ENCODE data around the gene DLD.
"Not testable (repeated sequence)": the region's sequence is repeated elsewhere in the genome, so short reads cannot be mapped to it uniquely, and the experiment has no call there.

The DLD gene

DNA sequence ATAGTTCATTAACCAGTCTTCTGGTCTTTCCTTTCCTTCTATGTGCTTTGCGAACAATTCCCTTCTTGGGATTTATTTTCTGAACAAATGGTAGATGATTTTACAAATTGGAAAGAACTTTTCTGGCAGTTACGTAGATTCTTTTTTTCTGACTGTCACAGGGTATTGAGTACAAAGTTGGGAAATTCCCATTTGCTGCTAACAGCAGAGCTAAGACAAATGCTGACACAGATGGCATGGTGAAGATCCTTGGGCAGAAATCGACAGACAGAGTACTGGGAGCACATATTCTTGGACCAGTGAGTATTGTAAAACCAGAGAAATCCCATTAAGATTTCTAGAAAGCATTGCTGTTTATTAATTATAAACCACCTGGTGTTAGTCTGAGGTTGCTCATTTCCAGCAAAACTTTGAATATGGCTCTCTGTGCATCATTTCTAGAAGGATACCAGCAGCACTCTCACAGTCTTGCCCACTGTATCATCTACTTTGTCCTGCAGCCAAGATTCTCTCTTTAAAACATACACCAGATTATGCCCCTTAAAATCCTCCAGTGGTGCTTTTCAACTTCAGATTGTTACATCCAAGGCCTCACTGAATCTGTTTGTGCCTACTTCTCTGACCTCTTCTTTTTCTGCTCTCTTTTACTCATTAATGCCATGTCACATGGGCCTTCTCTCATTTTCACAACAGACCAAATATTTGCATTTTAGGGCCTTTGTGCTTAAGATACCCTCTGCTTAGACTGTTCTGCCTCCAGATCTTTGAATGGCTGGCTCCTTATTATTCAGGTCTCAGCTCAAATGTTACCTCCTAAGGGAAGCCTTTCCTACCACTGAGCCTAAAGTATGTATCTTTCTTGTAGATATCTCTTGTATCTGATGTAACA lies 27.0 kb downstream of the DLD start:
- no peak for DNase-seq (ENCODE audit: low read depth in 2 of 2)

DNA sequence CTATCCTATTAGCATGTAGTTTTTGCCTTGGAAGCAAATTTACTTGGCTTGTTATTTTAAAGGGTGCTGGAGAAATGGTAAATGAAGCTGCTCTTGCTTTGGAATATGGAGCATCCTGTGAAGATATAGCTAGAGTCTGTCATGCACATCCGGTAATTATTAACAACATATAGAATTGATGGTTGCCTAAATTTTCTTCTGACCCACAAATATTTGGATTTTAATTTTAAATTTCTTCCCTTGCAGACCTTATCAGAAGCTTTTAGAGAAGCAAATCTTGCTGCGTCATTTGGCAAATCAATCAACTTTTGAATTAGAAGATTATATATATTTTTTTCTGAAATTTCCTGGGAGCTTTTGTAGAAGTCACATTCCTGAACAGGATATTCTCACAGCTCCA lies 28.0 kb downstream of the DLD start:
- DNase-seq (ENCODE audit: low read depth in 2 of 2), result no peak

DNA sequence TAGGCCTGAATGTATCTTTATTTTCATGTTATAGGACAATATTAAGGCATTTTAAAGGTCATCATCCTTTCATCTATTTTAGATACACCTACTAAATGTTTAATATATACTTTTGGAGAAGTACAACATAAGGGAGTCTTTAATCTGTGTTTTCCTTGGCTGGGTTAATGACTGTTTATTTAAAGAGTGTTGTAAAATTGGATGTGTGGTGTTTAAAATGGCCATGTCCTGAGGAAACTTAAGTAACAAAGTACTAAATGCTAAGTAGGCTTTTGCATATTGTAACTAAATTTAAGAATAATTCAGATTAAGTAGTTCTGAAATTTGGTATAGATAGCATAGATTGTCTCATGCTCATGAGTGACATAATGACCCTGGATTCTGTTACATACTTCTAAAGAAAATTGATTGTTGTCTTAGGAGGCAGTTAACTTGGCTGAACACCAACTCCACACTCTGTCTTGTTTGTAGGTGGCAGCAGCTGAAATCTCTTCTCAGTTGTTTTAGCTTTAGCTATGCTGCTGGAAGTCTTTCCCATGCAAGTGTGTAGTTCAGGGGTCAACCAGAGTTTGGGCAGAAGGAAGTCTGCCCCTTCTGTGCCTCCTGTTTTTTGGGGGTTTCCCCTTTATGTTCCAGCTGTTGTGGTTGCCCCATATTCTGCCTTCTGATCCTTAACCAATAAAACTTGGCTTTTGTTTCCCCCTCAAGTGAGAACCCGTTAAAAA lies 29.2 kb downstream of the DLD start:
- DNase-seq (ENCODE audit: low read depth in 2 of 2), result no peak

DNA sequence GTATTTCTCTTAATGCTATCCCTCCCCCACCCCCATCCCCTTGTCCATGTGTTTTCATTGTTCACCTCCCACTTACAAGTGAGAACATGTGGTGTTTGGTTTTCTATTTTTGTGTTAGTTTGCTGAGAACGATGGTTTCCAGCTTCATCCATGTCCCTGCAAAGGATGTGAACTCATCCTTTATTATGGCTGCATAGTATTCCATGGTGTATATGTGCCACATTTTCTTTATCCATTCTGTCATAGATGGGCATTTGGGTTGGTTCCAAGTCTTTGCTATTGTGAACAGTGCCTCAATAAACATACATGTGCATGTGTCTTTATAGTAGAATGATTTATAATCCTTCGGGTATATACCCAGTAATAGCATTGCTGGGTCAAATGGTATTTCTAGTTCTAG lies 30.8 kb downstream of the DLD start:
- DNase-seq (ENCODE audit: low read depth in 2 of 2), result not testable (repeated sequence)

DNA sequence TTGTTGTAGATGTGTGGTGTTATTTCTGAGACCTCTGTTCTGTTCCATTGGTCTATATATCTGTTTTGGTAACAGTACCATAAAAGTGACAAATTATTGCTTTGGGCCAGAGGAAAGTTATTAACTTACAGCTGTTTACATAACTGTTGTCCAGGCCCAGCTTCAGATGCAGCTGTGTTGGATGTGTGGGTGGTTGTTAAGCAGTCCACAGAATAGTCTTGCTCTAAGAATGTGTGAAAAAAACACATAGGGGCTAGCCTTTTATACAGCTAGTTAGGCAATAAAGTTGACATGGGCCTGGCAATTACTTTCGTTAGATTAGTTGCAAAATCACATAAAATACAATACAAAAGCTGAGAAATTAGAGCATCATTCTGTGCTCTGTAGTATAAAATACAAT lies 31.9 kb downstream of the DLD start:
- no peak for DNase-seq (ENCODE audit: low read depth in 2 of 2)

DNA sequence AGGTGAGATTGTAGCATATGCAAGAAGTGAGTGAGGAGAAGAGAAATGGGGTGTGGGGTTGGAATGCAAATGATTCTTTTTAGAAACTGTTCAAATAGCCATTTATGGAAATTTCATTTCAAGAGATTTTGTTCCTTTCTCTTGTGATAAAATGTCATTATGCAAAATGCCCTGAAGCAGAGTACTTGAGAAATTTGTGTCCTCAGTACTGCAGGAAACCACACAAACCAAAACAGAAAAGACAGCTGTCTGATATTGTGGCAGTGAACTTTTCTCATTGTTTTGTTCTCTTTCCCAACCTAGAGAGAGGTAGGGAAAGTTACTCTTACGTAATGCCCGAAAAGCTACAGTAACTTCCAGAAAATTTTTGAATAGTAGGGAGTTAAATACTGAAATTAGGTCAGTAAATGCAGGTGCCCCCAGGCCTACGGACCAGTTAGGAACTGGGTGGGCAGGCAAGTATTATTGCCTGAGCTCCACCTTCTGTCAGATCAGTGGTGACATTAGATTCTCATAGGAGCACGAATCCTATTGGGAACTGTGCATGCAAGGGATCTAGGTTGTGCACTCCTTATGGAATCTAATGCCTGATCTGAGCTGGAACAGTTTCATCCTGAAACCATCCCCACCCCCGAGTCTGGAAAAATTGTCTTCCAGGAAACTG lies 34.0 kb downstream of the DLD start:
- no peak for DNase-seq (ENCODE audit: low read depth in 2 of 2)

DNA sequence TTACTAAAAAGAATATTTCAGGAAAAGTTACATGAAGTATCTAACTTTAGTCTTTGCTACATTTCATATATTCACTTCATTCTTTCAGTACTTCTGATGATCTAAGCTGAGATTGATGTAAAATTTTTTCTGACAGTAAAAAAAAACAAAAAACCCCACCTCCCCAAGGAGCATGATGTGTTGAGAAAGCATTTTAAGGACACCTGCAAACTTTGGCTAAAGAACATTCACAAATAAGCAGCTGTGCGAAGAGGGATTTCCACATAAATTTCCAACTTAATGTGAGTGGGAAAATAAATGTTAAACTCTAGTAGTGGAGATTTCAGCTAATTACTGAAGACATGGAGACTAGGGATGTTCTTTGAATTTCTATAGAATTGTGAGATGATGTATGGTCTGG lies 35.5 kb downstream of the DLD start:
- DNase-seq (ENCODE audit: low read depth in 2 of 2), result no peak

DNA sequence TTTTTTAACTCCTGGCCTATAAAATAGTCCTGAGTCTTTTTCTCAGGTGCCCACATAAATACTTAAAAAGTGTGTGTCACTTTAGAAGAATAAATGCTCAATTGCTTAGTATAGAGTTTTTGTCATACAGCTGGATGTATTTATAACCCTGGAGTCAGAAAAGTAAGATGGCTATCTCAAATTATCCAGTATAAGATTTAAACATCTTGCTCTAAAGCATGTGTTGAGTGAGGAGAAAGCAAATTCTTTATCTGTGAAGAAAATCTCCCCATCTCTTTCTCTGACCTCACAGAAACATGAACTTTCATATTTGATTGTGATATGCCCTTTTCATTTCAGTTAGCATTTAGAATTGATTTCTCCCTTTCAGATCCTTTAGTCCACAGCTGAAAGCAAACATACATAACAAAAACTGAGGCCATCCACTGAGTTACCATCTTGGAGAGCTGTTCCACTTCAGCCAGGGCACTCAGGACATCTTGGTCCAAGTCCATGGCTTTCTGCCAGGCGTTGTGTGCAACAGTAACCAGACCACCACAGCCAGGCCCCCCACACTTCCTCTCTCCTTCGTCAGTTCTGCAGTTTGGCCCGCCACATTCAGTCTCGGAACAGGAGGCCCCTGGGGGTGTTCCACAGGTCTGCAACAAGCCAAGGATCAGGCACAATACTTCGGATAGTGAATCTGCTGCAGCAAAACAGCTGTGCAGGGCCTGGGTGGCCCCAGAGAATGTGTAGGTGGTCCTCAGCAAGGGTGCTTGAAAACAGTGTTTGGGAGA lies 40.9 kb downstream of the DLD start:
- DNase-seq (ENCODE audit: low read depth in 2 of 2), result no peak

DNA sequence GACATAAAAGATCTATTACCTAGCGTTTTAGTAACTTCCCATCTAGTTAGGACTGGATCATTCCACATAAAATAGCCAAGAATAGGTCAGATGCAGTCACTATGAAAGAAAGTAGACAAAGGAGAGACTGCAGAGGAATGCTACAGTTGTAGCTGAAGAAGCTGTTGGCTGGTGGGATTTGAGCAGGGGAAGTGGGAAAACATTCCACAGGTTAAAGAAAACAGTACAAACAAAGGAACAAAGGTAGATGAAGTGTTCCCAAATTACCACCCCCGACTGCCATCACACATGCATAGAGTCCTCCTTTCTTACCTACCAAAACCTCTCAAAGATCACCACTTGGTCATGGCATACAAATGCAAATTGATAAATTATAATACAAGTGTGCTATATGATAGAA lies 41.8 kb downstream of the DLD start:
- no peak for DNase-seq (ENCODE audit: low read depth in 2 of 2)

DNA sequence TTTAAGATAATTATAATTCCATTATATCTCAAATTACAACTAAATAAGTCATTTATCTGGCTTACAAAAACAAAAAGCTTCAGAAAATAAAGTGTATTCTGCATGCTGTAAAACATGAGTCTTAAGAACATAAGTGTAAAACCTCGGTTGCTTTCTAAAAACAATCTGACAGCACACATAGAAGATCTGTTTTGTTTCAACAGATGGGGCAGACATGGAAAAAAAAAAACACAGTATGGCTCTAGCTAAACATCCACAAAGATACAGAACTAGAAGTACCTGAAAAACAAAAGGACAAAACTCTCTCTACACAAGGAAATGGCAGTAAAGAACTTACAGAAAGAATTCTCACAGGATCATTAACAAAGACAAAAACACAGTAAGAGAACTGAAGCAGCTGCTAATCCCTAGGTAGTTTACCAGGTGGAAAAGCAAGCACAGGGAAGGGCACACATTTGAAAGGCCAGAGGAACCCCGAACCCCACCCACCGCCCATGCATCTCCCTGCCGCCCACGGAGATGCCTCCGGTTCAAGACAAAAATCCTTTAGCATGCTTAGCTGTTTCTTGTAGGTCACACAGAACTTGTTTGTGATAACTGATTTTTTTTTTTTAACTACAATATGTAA lies 42.5 kb downstream of the DLD start:
- no peak for DNase-seq (ENCODE audit: low read depth in 2 of 2)

DNA sequence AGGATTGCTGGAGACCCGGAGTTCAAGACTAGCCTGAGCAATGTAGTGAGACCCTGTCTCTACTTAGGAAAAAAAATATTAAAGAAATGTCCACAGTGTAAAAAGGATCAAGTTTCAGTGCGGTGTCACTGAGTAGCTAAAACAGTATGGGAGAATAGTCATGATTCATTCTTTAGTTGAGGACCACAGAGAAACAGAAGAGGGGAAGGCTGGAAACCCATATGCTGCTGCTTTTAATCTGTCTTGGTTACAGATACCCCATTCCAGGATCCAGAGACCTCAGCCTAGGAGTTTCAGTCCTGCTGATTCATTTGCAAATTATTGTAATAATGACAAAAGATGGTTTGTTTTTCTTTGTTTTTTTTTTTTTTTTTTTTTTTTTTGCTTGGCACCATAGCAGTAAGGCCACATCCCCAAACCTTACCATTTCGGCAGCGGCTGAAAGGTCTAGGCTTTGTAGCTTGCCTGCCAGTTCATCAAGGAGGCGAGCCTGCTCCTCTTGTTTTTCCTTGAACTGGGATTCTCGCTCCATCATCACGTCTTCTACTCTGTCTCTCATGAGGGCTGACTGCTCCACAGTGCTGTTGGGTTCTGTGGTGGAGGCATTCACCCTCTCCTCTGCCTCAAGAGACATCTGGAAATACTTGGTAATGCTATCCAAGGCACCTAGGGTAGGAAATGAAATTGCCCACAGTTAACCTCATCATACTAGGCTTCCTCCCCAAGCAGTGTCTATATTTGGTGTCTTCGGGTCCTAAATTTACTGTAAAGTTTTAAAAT lies 44.2 kb downstream of the DLD start:
- peak; percentile 66 to 67 for DNase-seq (ENCODE audit: low read depth in 2 of 2)

DNA sequence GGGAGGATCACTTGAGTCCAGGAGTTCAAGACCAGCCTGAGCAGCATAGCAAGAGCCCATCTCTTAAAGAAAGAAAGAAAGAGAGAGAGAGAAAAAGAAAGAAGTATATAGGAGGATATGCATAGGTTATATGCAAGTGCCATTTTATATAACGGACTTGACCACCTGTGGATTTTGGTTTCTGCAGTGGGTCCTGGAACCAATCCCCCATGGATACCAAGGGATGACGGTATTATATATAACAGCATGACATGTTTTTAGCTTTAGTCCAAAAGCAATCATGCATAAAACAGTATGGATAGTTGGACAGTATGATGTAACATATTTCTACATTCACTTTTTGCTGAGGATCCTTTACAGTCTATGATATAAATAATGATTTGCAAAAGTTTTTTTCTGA lies 45.3 kb downstream of the DLD start:
- no peak for DNase-seq (ENCODE audit: low read depth in 2 of 2)

DNA sequence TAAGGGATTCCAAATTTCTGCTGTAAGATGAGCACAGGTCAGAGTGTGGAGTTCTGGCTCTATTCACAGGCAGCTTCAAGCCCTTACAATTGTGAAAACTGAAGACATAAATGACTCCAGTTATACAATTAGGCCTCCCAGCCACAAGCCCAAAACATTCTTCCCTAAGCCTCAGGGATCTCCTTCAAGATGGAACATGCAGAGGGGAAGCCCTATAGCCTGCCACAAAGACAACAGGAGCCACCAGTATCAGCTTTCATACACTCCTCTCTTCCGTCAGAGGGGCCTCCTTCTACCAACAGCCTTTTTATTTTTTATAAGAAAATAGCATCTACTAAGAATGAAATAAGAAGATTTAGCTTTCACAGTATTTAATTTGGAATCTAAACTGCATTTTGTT lies 46.5 kb downstream of the DLD start:
- DNase-seq (ENCODE audit: low read depth in 2 of 2), result no peak

DNA sequence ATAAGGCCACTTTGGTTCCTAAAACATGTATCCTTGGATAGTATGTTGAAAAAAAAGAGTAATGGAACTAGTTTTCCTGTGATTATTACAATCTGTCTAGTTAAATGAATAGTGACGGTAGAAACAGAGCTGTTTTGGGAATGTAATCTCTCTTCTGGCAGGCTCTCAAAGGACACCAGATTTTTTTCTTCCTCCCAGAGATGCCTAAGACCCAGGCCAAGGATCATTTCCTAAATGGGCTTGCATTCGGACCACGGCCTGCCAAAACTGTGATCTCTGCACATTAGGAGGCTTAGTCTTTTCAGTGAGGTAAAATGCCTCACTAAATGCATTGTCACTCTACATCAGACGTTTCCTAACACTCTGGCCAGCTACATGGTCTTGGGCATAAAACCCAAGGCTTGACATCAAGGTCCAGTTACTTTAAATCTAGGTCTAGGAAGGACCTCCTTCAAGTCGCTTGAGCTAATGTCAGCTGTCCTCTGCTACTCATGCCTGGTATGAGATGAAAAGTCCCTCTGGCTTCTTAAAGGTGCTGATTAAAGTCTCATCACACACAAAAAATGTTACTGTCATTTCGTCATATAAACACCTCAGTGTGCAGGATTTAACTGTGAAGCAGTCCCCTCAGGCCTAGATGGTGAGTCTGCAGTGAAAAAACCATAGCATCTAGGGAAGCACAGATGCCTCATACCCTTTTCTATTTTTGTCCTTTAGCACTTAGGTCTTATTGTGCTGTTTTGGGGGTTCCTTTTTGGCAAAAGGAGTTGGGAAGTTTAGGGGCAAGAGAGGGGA lies 47.7 kb downstream of the DLD start:
- no peak for DNase-seq (ENCODE audit: low read depth in 2 of 2)

DNA sequence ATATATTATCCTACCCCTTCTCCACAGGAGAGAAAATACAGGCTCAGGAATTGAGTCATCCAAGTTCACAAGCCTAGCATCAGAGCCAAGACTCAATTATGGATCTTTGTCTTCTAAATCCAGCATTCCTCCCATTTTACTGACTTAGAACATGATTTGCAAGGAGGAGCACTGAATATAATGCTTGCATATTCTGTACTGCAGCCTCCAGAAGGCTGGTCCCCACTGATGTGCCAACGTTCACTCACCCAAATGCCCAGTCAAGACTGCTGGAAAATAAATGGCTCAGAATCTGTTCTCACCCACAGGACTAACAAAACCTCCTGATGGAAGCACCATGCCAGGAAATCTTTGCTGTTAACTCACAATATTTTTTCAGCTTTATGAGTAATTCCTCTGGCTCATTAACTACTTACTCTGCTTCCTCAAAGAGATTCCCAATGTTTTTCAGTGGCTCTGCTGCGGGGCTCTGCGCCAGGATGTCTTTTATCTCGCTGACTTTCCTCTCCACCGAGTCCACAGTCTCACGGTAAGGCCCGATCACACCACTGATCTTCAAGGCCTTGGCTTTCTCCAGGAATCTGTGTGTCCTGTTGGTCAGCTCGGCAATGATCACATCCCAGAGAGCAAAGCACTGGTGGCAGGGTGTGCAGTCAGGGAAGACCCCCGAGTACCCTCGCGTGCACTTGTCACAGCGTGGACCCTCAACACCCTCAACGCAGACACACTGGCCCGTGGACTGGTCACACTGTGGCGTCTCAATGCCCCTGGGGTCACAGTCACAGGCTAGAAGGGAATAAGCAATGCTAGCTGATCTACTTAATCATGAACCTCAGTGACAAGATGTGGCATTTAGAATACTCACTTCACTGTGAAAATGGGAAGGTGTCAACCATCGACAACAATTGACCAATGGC lies 48.8 kb downstream of the DLD start:
- DNase-seq (ENCODE audit: low read depth in 2 of 2), result peak; percentile 65 to 73

DNA sequence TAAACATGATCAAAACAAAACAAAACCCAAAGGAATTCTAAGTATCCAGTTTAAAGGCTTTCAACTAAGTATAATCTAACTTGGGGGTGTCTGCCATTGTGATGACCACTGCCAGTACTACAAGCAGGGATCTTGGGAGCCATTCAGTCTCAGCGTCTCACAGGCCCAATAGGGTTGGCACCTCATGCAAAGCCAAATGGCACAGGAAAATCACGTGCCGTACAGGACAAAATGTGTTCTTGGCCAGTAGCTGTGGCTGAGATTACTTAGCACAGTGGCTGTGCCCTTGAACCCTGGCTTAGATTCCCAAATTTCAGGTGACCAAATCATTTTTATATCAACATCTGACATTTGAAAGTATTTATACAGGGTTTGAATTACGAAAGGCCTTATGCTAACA lies 50.0 kb downstream of the DLD start:
- no peak for DNase-seq (ENCODE audit: low read depth in 2 of 2)

DNA sequence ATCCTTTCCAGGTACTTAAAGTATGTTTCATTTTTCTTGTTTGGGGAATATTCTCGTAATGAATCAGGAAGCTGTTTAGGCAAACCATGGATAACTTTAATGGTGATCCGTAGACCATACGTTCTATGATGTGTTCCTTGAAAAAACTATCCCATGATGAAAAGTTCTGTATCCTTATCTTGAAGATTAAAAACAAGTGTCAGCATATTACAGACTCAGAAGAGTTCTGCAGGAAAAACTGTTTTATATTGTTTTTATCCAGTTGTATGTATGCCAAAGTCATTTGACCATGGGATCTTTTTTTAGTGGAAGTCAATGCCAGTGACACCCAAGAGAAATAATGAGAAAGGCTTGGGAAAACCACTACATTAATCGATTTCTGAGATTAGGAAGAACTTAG lies 52.0 kb downstream of the DLD start:
- no peak for DNase-seq (ENCODE audit: low read depth in 2 of 2)

DNA sequence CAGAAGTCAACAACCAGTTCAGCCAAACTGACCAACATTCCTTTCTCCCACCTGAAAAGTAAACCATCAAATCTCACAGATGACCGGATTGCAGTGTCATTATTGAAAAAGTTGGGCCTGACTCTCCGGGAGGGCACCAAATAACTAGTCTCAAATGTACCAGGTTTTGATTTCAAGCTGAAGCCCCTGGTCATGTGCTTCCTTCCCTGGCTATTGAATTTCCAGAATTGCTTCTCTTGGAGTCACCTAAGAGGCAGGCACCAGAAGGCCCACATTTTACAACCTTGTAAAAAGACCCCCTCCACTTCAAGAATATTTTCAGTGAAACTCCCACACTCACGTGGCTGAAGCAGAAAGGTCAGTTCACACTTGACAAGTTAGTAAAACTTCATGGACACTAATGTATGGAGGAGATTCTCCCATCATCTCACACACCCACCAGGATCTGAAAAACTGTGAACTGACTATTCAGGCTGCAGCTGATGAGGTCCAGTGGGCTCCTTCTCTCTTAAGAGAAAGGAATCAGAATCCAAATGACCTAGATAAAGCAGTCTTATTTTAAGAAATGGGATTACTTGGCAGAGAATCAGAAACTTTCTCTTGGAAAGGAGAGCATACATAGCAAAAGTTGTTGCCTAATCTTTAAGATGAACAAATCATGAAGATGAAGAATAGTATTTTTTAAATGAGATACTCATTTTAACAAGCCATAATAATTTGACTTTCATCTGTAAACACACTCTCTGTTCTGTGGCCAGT lies 53.6 kb downstream of the DLD start:
- DNase-seq (ENCODE audit: low read depth in 2 of 2), result no peak
